HG03460 (cell line): Measurements from ENCODE around the gene GUCY2D.
"Not testable (repeated sequence)": the region's sequence is repeated elsewhere in the genome, so short reads cannot be mapped to it uniquely, and the experiment has no call there.

Experiments used
- ATAC-seq: cut with Tn5 transposase; IDR thresholded peaks from one replicate; pipeline ENCODE4 v1.9.1; 2021; ENCODE audit not compliant: unreplicated experiment

The GUCY2D gene

GRCh38 chr17:8001976-8002720 lies at the start of gene GUCY2D:
GUCY2D (plus strand) TSS chr17:8002615; CDS start chr17:8003048, 433 bp downstream.
- ATAC-seq = no peak

DNA sequence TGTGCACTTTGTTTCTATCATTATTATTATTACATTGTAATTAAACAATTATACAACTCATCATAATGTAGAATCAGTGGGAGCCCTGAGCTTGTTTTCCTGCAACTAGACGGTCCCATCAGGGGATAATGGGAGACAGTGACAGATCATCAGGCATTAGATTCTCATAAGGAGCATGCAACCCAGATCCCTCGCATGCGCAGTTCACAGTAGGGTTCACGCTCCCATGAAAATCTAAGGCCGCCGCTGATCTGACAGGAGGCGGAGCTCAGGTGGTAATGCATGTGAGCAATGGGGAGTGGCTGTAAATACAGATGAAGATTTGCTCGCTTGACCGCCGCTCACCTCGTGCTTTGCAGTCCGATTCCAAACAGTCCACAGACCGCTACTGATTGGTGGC lies 49.1 kb upstream of the GUCY2D start:
- ATAC-seq = not testable (repeated sequence)

- ATAC-seq = no peak
Measured at GRCh38 chr17:7955414-7956227, 46.8 kb upstream of the GUCY2D start.

DNA sequence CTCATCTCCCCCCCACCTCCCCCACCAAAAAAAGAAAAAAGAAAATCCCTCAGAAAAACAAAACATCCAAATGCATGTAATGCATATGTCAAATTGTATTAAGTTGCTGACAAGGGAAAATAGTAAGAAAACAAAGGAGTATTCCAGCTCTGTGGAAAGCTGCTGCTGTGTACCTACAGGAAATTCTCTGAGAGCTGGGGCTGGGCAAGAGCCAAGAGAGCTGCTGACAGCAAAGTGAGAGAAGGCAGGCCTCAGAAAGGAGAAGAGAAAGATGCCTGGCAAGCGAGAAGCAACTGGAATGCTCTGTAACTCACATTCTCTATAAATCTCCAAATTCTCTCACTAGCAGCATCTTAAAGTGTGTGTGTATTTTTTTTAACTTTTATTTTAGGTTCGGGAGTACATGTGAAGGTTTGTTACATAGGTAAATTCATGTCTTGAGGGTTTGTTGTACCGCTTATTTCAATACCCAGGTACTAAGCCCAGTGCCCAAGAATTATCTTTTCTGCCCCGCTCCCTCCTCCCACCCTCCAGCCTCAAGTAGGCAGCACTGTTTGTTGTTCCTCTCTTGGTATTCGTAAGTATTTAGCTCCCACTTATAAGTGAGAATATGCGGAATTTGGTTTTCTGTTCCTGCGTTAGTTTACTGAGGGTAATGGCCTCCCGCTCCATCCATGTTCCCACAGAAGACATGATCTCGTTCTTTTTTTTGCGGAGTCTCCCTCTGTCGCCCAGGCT lies 46.0 kb upstream of the GUCY2D start:
- no peak for ATAC-seq

DNA sequence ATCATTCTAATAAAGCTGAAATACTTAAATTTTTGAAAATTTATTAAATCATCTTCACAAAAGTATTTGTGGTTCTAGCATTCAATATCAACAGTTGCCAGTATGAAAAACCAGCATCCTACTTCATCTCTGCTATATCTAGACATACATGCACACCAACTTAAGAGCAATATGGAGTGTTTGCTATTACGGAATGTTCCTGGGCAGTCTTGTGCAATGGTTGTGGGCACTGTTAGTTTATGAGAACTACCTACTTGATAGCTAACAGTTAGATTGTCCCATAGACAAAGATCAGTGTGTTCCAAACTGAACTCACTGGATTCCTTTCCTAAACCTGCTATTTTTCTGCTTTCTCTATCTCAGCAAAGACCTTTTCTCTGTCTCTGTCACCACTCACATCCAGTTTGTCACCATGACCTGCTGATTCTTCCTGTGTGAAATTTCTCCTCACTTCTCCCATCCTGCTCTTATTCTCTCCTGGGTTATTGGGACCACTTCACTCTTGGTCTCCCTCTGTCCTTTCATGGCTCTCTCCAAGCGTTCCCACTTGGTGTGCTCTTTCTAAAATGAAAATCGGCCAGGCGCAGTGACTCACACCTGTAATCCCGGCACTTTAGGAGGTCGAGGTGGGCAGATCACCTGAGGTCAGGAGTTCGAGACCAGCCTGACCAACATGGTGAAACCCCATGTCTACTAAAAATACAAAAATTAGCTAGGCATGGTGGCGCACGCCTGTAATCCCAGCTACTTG lies 42.7 kb upstream of the GUCY2D start:
- no peak for ATAC-seq

DNA sequence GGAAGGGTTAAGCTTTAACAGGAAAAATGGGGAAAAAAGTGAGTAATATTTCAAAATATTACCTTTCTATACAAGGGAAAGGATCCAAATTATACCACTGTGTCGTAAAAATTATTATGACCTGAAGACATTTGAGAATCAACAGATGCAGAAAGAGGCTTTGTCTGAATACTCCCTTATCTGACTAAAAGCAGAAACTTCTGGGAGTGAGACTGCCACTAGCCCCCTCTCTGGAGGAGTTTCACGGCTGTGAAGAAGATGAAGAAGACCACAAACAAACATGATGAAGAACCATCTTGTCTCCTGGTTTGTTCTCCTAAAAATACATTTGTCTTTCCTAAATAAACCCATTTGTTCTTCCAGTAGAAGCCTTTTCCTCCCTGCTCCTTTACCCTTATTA lies 41.0 kb upstream of the GUCY2D start:
- ATAC-seq = no peak

- ATAC-seq = no peak
Measured at GRCh38 chr17:7967751-7968150, 34.7 kb upstream of the GUCY2D start.

DNA sequence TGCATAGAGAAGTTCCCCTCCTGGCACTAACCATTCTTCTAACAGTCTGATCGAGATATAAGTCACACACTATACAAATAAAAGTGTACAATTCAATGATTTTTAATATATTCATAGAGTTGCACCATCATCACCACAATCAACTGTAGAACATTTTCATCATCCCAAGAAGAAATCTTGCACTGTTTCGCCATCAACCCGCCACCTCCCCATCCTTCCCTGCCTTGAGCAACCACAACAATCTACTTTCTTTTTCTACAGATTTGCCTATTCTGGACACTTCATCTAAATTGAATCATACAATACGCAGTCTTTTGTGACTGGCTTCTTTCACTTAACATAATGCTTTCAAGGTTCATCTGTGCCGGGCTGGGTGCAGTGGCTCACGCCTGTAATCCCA lies 33.0 kb upstream of the GUCY2D start:
- no peak for ATAC-seq

DNA sequence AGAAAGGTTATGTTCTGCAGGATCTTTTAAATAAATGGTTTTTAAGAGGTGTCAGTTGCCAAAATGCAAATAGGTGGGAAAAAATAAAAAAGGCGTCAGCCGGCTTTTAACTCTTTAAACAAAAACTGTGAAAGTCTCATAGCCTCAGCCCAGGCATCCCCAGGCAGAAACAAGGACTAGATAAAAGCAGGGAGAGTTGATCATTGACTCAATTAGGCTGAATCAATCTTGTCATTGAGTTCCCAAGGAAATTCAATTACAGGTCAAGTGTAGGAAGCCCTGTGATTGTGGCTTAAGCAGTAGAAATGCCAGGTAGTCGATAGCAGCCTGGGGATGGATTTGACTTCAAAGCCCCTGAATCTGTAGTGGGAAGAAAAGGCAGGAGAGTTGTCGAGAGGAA lies 30.8 kb upstream of the GUCY2D start:
- no peak for ATAC-seq

DNA sequence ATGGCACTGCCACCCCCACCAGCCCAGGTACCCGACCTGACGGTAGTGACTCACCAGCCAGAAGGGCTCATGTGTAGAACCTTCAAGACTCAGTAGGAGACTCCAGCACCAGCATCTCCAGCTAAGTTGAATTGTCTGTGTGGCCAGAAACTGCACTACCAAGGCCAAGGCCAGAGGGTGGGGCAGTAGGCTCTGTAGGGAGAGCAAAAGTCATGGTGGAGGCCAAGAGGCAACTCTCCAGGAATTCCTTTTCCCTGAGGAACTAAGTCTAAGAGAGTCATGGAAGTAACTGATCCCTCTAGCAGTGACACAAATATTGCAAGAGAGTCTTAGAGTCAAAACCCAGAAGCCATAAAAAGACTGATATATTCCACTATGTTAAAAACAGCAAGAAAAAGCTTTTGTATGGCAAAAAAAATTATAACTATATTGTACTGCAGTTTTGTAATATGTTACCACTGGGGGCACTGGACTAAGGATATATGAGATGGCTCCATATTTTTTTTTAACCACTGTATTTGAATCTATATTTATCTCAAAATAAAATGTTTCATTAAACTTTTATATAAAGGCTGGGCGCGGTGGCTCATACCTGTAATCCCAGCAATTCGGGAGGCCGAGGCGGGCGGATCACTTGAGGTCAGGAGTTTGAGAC lies 30.2 kb upstream of the GUCY2D start:
- ATAC-seq = no peak

- ATAC-seq = no peak
Measured at GRCh38 chr17:7974638-7975131, 27.7 kb upstream of the GUCY2D start.

- ATAC-seq = no peak
Measured at GRCh38 chr17:7977039-7977438, 25.4 kb upstream of the GUCY2D start.

DNA sequence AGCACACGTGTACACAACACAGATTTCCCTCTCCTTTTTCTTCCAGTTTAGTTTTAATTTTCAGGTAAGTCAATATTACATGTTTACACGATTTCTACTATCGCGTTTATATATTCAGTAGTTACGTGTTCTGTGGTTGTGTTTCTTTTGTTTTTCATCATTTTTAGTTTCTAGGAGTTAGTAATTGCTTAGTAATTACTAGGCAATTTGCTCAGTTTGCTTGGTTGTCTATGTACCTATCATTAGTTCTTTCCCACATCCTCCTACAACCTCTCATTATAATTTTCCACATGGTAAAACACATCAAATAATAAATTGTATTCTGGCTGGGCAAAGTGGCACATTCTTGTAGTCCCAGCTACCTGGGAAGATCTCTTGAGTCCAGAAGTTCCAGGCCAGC lies 24.6 kb upstream of the GUCY2D start:
- ATAC-seq = no peak

GRCh38 chr17:7982173-7982572 lies 20.2 kb upstream of the GUCY2D start:
- ATAC-seq = no peak

- ATAC-seq = no peak
Measured at GRCh38 chr17:7982666-7983065, 19.7 kb upstream of the GUCY2D start.

DNA sequence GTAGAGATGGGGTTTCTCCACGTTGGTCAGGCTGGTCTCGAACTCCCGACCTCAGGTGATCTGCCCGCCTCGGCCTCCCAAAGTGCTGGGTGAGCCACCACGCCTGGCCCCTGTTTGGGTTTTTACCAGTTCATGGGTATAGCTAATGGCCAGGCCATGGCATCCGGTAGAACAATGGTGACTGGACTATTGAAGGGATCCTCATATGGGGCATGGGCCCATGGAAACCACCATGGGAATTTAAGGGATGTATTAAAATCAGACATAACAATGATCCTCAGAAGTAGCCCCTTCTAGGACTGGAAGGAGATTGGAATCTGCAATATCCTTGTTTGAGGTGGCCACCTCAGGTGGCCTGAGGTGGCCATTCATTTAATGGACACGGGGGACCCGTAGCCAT lies 17.5 kb upstream of the GUCY2D start:
- no peak for ATAC-seq

DNA sequence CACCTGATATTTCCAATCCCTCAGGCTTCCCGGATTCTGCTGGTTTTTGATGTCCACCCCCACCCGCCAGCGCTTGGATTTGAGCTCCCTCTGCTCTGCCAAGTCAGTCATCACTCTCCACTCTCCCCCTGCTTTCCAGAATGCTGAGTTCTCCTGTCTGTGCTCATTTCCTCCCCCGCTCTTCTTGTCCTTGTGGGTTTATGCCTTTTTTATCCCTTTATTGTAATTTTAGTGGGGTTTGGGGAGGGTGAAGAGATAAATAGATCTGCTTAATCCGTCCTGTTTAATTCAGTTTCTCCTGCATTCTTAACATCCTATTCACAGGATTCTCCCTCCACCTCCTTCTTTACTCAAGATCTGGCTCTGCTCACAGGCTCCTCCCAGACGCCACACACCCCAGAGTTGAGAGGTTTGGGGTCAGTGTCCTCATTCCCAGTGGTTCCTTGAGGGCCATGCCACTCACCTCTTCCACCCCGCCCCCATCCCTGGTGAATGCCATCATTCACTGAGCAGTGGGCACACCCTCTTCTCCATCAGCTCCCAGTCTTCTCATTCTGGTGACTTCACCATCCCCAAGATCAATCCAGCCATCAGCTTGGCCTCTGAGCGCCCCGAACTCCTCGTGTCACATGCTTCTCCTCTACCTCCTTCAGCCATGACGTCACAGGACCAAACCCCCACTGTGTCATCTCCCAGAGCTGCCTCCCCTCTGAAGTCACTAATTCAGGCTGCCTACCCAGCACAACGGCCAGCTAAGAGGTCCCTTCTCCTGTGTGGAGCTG lies 15.1 kb upstream of the GUCY2D start:
- ATAC-seq = no peak

DNA sequence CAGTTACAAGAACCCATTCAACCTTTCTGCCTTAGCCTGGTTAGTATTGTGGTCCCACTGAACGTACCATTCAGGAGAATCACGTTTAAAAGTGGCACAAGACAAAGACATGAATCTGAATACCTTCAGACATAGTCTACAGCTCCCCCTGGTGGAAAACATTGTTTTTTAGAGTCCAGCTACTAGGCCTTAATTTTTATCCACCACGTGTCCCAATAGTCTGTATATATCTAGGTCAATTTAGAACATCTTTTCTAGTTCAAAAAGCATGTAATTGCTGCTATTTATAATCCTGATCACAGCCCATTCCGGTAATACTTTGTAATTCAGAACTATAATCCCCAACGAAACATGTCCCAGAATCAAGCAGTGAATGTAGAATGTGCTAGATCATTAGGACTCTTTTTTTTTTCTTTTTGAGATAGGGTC lies 13.7 kb upstream of the GUCY2D start:
- ATAC-seq = no peak
